SK-N-MC (cell line): ENCODE data around the gene TRPV6.

Source experiments
- DNase-seq: peaks from one replicate; pipeline ENCODE4 v3.0.0-alpha.2; 2011; ENCODE audit warnings: low read depth, low spot score
- H3K27ac ChIP-seq: fragments of 200-600 bp; sonication (generic); 2 replicates; pipeline ENCODE4 v1.5.1; 2016; ENCODE audit warnings: mixed run types
- H3K36me3 ChIP-seq: fragments of 200-600 bp; sonication (generic); 2 replicates; pipeline ENCODE4 v1.6.1; 2017; ENCODE audit warnings: antibody characterized with exemption, low read length, mixed read lengths; ENCODE audit not compliant: insufficient read depth
- H3K4me3 ChIP-seq: fragments of 200-600 bp; sonication (generic); 2 replicates; pipeline ENCODE4 v1.5.1; 2016
- H3K9ac ChIP-seq: fragments of 200-600 bp; sonication (generic); 2 replicates; pipeline ENCODE4 v1.8.0; 2017; ENCODE audit warnings: mixed run types, mixed read lengths; ENCODE audit not compliant: insufficient read length
- H3K9me3 ChIP-seq: fragments of 200-600 bp; sonication (generic); 2 replicates; pipeline ENCODE4 v1.6.1; 2017; ENCODE audit warnings: low read depth, mild to moderate bottlenecking, antibody characterized with exemption, low read length, moderate library complexity, mixed read lengths
- EZH2 ChIP-seq: fragments of 200-600 bp; sonication (generic); IDR thresholded peaks from one replicate; pipeline ENCODE4 v1.6.1; 2017; ENCODE audit warnings: antibody characterized with exemption
- FOXP2 ChIP-seq: optimal IDR thresholded peaks from 2 replicates; pipeline ENCODE3; 2011; ENCODE audit warnings: mild to moderate bottlenecking, moderate library complexity; ENCODE audit not compliant: insufficient read depth; ENCODE audit errors: extremely low read length, control extremely low read depth
- POLR2AphosphoS5 ChIP-seq: IDR thresholded peaks from 2 replicates; pipeline ENCODE4 v1.6.1; 2012; ENCODE audit warnings: mild to moderate bottlenecking, low read depth, low read length, borderline replicate concordance

The TRPV6 gene

DNA sequence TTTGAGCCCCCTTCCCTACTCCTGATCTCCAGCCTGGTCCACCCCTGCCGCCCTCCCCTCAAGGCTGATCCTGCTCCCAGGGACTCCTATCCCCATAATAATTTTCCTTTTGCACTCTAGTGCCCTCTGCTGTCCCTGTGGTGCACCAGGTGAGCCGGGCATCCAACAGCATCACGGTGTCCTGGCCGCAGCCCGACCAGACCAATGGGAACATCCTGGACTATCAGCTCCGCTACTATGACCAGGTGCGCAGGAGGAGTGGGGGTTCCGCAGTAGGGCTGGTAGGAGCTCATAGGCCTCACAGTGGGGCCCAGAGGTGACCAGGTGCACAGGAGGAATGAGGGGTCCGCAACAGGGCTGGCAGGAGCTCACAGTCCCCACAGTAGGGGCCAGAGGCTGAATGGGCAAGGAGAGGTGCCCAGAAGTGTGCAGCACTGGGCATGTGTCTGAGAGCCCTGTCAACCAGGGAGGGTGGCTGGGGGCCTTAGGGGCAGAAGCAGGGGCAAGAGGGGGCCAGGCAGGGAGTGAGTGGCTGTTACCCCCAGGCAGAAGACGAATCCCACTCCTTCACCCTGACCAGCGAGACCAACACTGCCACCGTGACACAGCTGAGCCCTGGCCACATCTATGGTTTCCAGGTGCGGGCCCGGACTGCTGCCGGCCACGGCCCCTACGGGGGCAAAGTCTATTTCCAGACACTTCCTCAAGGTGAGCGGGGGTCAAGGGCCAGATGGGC lies 19.0 kb downstream of the TRPV6 start:
- Histone ChIP-seq H3K36me3 (no peaks in the 10 kb centered on the region), H3K4me3 (no peak overlapping the region), H3K9ac (no peak overlapping the region), H3K9me3 (no peaks in the 10 kb centered on the region), H3K27ac (no peak overlapping the region)
- DNase-seq: no peak
- TF ChIP-seq POLR2AphosphoS5 (no peak), FOXP2 (no peak), EZH2 (no peak)

DNA sequence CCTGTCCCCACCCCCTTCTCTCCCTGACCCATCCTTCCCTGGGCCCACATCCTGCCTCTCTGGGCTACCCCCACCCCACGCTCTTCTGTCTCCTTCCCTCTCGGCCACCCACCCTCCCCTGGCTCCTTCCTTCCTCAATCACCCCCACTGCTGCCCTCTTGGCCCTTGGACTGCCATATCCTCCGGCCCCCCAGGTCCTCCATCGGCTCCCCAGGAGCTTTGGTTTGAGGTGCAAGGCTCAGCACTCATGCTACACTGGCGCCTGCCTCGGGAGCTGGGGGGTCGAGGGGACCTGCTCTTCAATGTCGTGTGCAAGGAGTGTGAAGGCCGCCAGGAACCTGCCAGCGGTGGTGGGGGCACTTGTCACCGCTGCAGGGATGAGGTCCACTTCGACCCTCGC lies 19.8 kb downstream of the TRPV6 start:
- Histone ChIP-seq H3K9ac (no peak overlapping the region), H3K27ac (no peak overlapping the region), H3K36me3 (no peaks in the 10 kb centered on the region), H3K4me3 (no peak overlapping the region), H3K9me3 (no peaks in the 10 kb centered on the region)
- no peak for TF ChIP-seq FOXP2
- no peak for TF ChIP-seq POLR2AphosphoS5
- TF ChIP-seq EZH2: no peak
- no peak for DNase-seq

DNA sequence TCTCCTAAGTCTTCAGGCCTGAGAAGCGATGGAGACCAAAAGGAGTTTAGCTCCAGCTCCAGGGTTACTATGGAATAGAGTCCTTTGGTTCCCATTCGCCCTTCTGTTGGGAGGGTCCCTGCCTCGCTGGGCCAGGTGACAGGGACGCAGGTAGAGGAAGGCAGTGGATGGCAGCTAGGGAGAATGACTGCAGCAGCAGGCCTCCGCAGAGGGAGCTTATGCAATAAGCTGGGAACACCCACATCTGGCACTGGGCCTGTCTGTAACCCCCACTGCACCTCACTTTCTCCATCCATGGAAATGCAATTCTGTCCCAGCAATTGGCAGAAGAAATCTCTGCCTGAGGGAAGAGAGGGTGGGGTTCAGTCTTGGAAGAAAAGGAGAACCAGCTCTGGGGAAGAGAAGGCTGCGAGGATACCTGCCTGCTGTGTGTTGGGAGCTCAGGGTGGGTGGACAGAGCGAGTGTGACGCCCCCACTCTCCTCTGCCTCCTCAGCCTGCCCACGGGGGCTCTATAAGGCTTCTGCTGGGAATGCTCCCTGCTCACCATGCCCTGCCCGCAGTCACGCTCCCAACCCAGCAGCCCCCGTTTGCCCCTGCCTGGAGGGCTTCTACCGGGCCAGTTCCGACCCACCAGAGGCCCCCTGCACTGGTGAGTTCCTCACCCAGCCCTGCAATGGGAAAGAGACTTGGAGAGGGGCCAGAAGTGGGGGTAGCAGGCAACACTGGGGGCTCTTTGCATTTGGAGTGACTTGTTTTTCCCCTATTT lies 20.4 kb downstream of the TRPV6 start:
- Histone ChIP-seq H3K36me3 (no peaks in the 10 kb centered on the region), H3K27ac (no peak overlapping the region), H3K9ac (no peak overlapping the region), H3K4me3 (no peak overlapping the region), H3K9me3 (no peaks in the 10 kb centered on the region)
- TF ChIP-seq EZH2: no peak
- no peak for TF ChIP-seq POLR2AphosphoS5
- TF ChIP-seq FOXP2: no peak
- DNase-seq: no peak

DNA sequence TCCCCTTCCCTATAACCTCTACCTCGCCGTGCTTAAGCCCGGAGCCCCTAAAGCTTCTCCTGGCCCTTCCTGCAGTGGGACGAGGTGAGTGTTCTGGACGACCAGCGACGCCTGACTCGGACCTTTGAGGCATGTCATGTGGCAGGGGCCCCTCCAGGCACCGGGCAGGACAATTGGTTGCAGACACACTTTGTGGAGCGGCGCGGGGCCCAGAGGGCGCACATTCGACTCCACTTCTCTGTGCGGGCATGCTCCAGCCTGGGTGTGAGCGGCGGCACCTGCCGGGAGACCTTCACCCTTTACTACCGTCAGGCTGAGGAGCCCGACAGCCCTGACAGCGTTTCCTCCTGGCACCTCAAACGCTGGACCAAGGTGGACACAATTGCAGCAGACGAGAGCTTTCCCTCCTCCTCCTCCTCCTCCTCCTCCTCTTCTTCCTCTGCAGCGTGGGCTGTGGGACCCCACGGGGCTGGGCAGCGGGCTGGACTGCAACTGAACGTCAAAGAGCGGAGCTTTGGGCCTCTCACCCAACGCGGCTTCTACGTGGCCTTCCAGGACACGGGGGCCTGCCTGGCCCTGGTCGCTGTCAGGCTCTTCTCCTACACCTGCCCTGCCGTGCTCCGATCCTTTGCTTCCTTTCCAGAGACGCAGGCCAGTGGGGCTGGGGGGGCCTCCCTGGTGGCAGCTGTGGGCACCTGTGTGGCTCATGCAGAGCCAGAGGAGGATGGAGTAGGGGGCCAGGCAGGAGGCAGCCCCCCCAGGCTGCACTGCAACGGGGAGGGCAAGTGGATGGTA lies 21.5 kb downstream of the TRPV6 start:
- Histone ChIP-seq H3K9me3 (no peaks in the 10 kb centered on the region), H3K27ac (no peak overlapping the region), H3K4me3 (no peak overlapping the region), H3K9ac (no peak overlapping the region), H3K36me3 (no peaks in the 10 kb centered on the region)
- no peak for DNase-seq
- TF ChIP-seq EZH2 (no peak), POLR2AphosphoS5 (no peak), FOXP2 (no peak)

DNA sequence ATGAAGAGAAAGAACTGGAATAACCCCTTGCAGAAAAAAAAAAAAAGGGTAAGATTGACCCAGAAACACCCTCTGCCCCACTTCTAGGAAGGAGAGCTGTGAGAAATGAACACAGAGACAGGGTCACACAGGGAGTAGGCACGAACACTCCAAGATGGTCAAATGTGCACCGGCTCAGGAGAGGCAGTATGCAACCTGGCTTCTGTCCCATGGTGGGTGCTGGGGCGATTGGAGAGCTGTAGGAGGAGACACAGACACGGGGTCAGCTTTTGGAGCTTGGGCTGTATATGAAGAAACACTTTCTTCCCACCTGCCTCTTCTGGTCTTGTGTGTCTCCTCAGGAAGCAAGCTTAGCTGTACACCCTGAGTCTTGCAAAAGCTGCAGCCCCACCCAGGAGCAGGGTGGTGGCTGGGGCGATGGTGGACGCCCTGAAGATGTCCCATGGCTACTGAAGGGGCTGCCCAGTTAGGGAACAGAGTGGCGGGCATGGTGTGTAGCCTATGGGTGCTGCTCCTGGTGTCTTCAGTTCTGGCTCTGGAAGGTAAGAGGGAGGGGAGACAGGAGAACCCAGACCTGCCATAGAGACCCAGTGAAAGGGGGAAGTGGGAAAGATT lies 22.7 kb downstream of the TRPV6 start:
- Histone ChIP-seq H3K27ac (no peak overlapping the region), H3K4me3 (no peak overlapping the region), H3K36me3 (no peaks in the 10 kb centered on the region), H3K9me3 (no peaks in the 10 kb centered on the region), H3K9ac (no peak overlapping the region)
- TF ChIP-seq FOXP2 (no peak), EZH2 (no peak), POLR2AphosphoS5 (no peak)
- no peak for DNase-seq

DNA sequence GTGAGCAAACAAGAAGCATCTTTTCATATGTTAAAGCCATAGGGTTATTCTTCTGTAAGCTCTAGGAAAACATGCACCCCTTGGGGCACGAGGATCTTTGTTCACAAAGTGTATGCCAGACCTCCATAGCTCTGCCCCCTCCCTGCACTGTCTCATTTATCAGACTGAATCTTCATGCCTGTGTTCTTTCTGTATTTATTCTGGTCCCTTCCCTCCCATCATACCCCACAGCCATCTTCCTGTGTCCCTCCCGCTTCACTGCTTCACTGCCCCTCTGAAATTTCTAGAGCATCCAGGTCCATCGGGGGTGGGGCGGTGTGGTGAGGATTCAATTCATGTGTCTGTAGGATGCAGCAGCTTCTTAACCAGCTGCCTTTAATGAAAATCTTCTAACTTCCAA lies 23.2 kb downstream of the TRPV6 start:
- Histone ChIP-seq H3K4me3 (no peak overlapping the region), H3K36me3 (no peaks in the 10 kb centered on the region), H3K9me3 (no peaks in the 10 kb centered on the region), H3K9ac (no peak overlapping the region), H3K27ac (no peak overlapping the region)
- no peak for TF ChIP-seq POLR2AphosphoS5
- TF ChIP-seq EZH2: no peak
- TF ChIP-seq FOXP2: no peak
- DNase-seq: no peak

DNA sequence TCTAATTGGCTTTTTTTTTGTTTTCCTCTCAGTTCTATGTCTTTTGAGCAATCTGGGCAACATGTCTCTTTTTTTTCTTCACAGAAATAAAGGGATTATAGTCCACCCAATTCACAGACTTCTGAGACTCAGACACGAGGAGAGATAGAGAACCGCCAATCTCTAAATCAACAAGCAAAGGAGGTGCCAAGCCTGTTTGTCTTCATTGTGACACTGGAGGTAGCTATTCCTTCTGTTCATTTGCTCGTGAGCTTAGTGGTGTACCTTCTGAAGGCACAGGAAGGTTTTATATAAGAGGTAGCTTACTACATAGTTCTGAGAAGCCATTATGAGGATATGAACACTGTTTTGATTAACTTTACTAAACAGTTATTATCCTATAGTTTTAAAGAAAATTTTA lies 24.6 kb downstream of the TRPV6 start:
- Histone ChIP-seq H3K9me3 (no peaks in the 10 kb centered on the region), H3K4me3 (no peak overlapping the region), H3K27ac (no peak overlapping the region), H3K9ac (no peak overlapping the region), H3K36me3 (no peaks in the 10 kb centered on the region)
- DNase-seq: no peak
- TF ChIP-seq FOXP2 (no peak), EZH2 (no peak), POLR2AphosphoS5 (no peak)

DNA sequence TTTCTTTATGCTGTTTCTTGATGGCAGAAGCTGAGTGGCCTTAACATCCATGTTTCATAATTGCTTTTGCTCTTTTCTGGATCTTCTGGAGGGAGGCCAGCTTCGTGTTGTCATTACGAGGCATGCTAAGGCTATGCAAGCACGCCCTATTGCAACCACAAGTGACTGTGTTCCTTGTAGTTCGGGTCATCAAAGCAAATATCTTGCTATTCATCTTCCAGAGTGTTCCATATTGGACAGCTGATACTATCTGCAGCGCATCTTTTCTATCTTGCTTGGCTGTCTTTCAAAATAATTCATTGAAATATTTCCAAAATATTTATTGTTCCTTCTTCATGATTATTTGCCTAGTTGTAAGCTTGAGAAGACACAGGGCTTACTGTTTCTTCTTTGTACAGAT lies 25.7 kb downstream of the TRPV6 start:
- H3K9ac ChIP-seq: no peak overlapping the region
- no peaks in the 10 kb centered on the region for H3K9me3 ChIP-seq
- H3K36me3 ChIP-seq: no peaks in the 10 kb centered on the region
- TF ChIP-seq EZH2 (no peak), FOXP2 (no peak), POLR2AphosphoS5 (no peak)
- no peak for DNase-seq
- no peak overlapping the region for H3K27ac ChIP-seq
- no peak overlapping the region for H3K4me3 ChIP-seq
